ENCODE measurements around the gene ATP6V1C2.

DNA sequence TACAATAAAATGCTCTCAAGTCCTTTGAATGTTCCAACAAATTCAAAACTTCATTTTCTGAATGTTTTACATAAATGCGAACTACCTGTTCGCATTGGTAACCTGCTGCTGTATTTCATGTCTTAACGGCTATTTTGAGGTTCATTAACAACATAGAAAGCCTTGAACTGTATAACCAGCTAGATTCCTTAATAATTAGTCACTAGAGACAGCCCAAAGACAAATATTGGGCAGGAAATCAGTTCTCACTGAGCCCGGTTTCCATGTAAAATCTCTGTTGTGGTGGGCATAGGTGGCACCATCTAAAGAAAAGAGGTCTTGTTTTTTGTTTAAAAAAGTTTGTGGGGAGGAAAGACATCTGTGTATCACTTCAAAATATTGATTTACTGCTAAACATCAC, 62.0 kb downstream of the ATP6V1C2 start:
- no peak for TF ChIP-seq CTCF (IDR thresholded peaks at IDR 0.05)
- no peak for TF ChIP-seq POLR2A (IDR thresholded peaks at IDR 0.05)
